SU-DHL-6 (cell line): ENCODE measurements around the gene DNAJC27.

Source experiments
- CTCF ChIP-seq: fragments of 200-600 bp; sonication (generic); IDR thresholded peaks from one replicate; pipeline ENCODE4 v1.5.1; 2017; ENCODE audit warnings: antibody characterized with exemption, mild to moderate bottlenecking, low read length, moderate library complexity; ENCODE audit not compliant: insufficient read depth, poor library complexity, severe bottlenecking
- EZH2phosphoT487 ChIP-seq: fragments of 200-600 bp; sonication (generic), shearing (Covaris generic); conservative IDR thresholded peaks from 2 replicates; pipeline ENCODE4 v1.6.1; 2018; ENCODE audit warnings: mild to moderate bottlenecking, antibody characterized with exemption, low read length, moderate library complexity, mixed read lengths

- TF ChIP-seq CTCF, result no peak
- TF ChIP-seq EZH2phosphoT487, result no peak
Observed at GRCh38 chr2:24920098-24920808, 51.5 kb downstream of the DNAJC27 start, which contains the start of gene ADCY3.
